HepG2 (cell line): ENCODE measurements around the gene MCU. TPM values are rescaled to one million over a fixed set of nuclear protein-coding genes. Genes with fewer than 3 reads are reported as not detected.

Experiments
- ATAC-seq: fragments of 200-7000 bp; cut with Tn5 transposase; 3 replicates; pipeline ENCODE4 v1.9.1; 2020; ENCODE audit warnings: mild to moderate bottlenecking, moderate library complexity
- BruUV-seq: library from RNA; stranded (reverse); fragments of 400-500 nt; replicated peaks from 2 replicates; lab custom pipeline; 2021; lab: Mats Ljungman, UMichigan
- CTCF ChIA-PET: fragments of 300-600 bp; formaldehyde crosslinking; extraction: SDS; loops from one replicate; lab custom pipeline; 2021; ENCODE audit warnings: low total read pairs, inconsistent platforms, low intra/inter-chr PET ratio; lab: Yijun Ruan, JAX
- POLR2A ChIA-PET: fragments of 350-600 bp; sonication (Branson Sonifier 250); formaldehyde crosslinking; loops from one replicate; lab custom pipeline; 2020; ENCODE audit warnings: antibody characterized with exemption, inconsistent platforms; lab: Yijun Ruan, JAX
- DNase-seq: peaks from one replicate; pipeline ENCODE4 v3.0.0-alpha.2; 2015; ENCODE audit warnings: low spot score
- FAIRE-seq: peaks from 3 replicates; lab custom pipeline; 2011; peaks lifted over from hg19 to GRCh38; lab: Jason Lieb, UNC
- H2AFZ ChIP-seq: one replicate; pipeline ENCODE4 v1.6.1; 2011; ENCODE audit warnings: low read length, inconsistent platforms
- H3K27ac ChIP-seq: fragments of 300-600 bp; 3 replicates; pipeline ENCODE4 v1.8.0; 2011; ENCODE audit warnings: mixed run types, mild to moderate bottlenecking, mixed read lengths, low read length, inconsistent platforms; ENCODE audit not compliant: insufficient read depth; ENCODE audit errors: extremely low read length
- H3K27me3 ChIP-seq, 2 experiments: fragments of 200-600 bp in 1 of 2; 2 replicates in 1 of 2; 3 replicates in 1 of 2; pipeline versions ENCODE4 v1.6.0 to v1.8.0; 2011; ENCODE audit warnings: low read length in 2 of 2, mild to moderate bottlenecking in 2 of 2, moderate library complexity in 2 of 2, inconsistent platforms in 1 of 2; ENCODE audit not compliant: insufficient read depth in 2 of 2, control insufficient read depth in 1 of 2
- H3K36me3 ChIP-seq, 2 experiments: fragments of 200-600 bp in 1 of 2; replicated peaks in 1 of 2; 2 replicates in 1 of 2; 3 replicates in 1 of 2; pipeline versions ENCODE4 v1.5.1 to v1.8.0; 2011; ENCODE audit warnings: low read length in 2 of 2, inconsistent platforms in 1 of 2; ENCODE audit not compliant: insufficient read depth in 2 of 2, control insufficient read depth in 1 of 2
- H3K4me1 ChIP-seq: 2 replicates; pipeline ENCODE4 v1.5.1; 2012; ENCODE audit warnings: low read length, inconsistent platforms; ENCODE audit not compliant: insufficient read depth
- H3K4me2 ChIP-seq: 2 replicates; pipeline ENCODE4 v1.6.0; 2011; ENCODE audit warnings: low read depth, low read length, inconsistent platforms
- H3K4me3 ChIP-seq, 3 experiments: fragments of 200-600 bp in 1 of 3; sonication (generic), shearing (Covaris generic) in 1 of 3; replicated peaks in 1 of 3; 2 replicates each; pipeline ENCODE4 v1.5.1; 2011 to 2016; ENCODE audit warnings: low read length in 3 of 3, inconsistent platforms in 2 of 3, low read depth in 2 of 3, mild to moderate bottlenecking in 2 of 3, control low read depth in 1 of 3, mixed read lengths in 1 of 3; ENCODE audit not compliant: insufficient read depth in 1 of 3
- H3K79me2 ChIP-seq: one replicate; pipeline ENCODE4 v1.6.1; 2011; ENCODE audit warnings: low read length, inconsistent platforms; ENCODE audit not compliant: insufficient read depth
- H3K9ac ChIP-seq: 2 replicates; pipeline ENCODE4 v1.6.0; 2011; ENCODE audit warnings: mild to moderate bottlenecking, low read depth, low read length, inconsistent platforms; ENCODE audit not compliant: insufficient read depth
- H3K9me3 ChIP-seq: 2 replicates; pipeline ENCODE4 v1.5.1; 2012; ENCODE audit warnings: mild to moderate bottlenecking, low read length
- H4K20me1 ChIP-seq: 2 replicates; pipeline ENCODE4 v1.6.0; 2011; ENCODE audit warnings: inconsistent platforms, mild to moderate bottlenecking, low read length, moderate library complexity; ENCODE audit not compliant: insufficient read depth
- BORCS8-MEF2B ChIP-seq: sonication (generic); formaldehyde crosslinking; IDR thresholded peaks from 2 replicates; pipeline ENCODE4 v1.8.0; 2022; ENCODE audit warnings: mild to moderate bottlenecking, missing genetic modification reagents
- FOXO4 ChIP-seq: sonication (generic); formaldehyde crosslinking; conservative IDR thresholded peaks from 2 replicates; pipeline ENCODE4 v1.8.1; 2023; ENCODE audit warnings: missing genetic modification reagents
- GABPB1 ChIP-seq: IDR thresholded peaks from 2 replicates; pipeline ENCODE4 v1.6.1; 2016; ENCODE audit warnings: mild to moderate bottlenecking, missing genetic modification reagents, moderate library complexity, missing compliant biosample characterization
- KDM3A ChIP-seq: IDR thresholded peaks from 2 replicates; pipeline ENCODE4 v1.6.1; 2018; ENCODE audit warnings: low read depth, missing compliant biosample characterization
- SKIL ChIP-seq: sonication (generic); formaldehyde crosslinking; IDR thresholded peaks from 2 replicates; pipeline ENCODE4 v1.8.0; 2022; ENCODE audit warnings: missing genetic modification reagents, mild to moderate bottlenecking, moderate library complexity, borderline replicate concordance
- TFDP2 ChIP-seq: sonication (generic); formaldehyde crosslinking; IDR thresholded peaks from 2 replicates; pipeline ENCODE4 v1.4.0; 2020; ENCODE audit warnings: missing genetic modification reagents
- TOE1 ChIP-seq: sonication (generic); formaldehyde crosslinking; IDR thresholded peaks from 2 replicates; pipeline ENCODE4 v1.4.0; 2020; ENCODE audit warnings: mild to moderate bottlenecking, missing genetic modification reagents
- ZBTB40 ChIP-seq, 2 experiments: fragments of 450-650 bp in 1 of 2; sonication (generic) in 1 of 2; formaldehyde crosslinking in 1 of 2; IDR thresholded peaks; 2 replicates each; pipeline versions ENCODE4 v1.6.1 to v1.8.0; 2016 to 2022; ENCODE audit warnings: antibody characterized with exemption in 1 of 2, mild to moderate bottlenecking in 1 of 2, missing genetic modification reagents in 1 of 2
- ZNF775 ChIP-seq: sonication (generic); formaldehyde crosslinking; IDR thresholded peaks from 2 replicates; pipeline ENCODE4 v1.4.0; 2020; ENCODE audit warnings: missing genetic modification reagents, mild to moderate bottlenecking, moderate library complexity, borderline replicate concordance
- WGBS: methylation state at CpG from one replicate; pipeline ENCODE4 v1.1.6; 2017; ENCODE audit warnings: low lambda C conversion rate; 5-methylcytosine and 5-hydroxymethylcytosine counted together
- in situ Hi-C: cut with HindIII; loops from 2 replicates; pipeline ENCODE4 v1.10.0; 2017; ENCODE audit warnings: low pct_unique_long_range_greater_than_20kb; ENCODE audit not compliant: extremely low pct_ligation_motif_present
- intact Hi-C: fragments of 100-400 bp; cut with micrococcal nuclease; formaldehyde crosslinking; loops from one replicate; pipeline ENCODE4 v1.10.0; 2022; ENCODE audit not compliant: unreplicated experiment
- polyA plus RNA-seq, 8 experiments: library from polyadenylated mRNA; depleted of rRNA in 3 of 8; stranded (reverse) in 7 of 8; unstranded in 1 of 8; fragments of >200 nt; fragmentation: Illumina TruSeq in 4 of 8; extraction: Trizol in 4 of 8; gene quantifications; 2 replicates each; pipeline versions ENCODE4 v1.2.1 to v1.2.3, GENCODE V29; 2011 to 2016; ENCODE audit warnings: low read depth in 4 of 8, missing spikeins in 1 of 8, mixed read lengths in 1 of 8; ENCODE audit not compliant: insufficient read depth in 1 of 8
- total RNA-seq, 5 experiments: library from RNA; depleted of rRNA; stranded (reverse); fragments of >200 nt; fragmentation: Illumina TruSeq; extraction: Trizol; gene quantifications; 2 replicates each; pipeline ENCODE4 v1.2.3, GENCODE V29; 2016; ENCODE audit warnings: low read depth in 1 of 5

Gene MCU
- total and polyA plus RNA-seq, 2 of the 13 experiments (the other 11 are each of a cell fraction or from before 2014, with no cell fraction given): 25.9 to 64.5 TPM

- in situ Hi-C loops (no loop called here), intact Hi-C loops (no loop called here)
- no peaks in the 10 kb centered on the region for H3K9me3 ChIP-seq
- H4K20me1 ChIP-seq: no peaks in the 10 kb centered on the region
- ChIA-PET CTCF (no interaction called here), POLR2A (no interaction called here)
- H3K9ac ChIP-seq: no peak overlapping the region
- H2AFZ ChIP-seq: no peak overlapping the region
- no peaks in the 10 kb centered on the region for H3K27me3 ChIP-seq
- no peak overlapping the region for H3K27ac ChIP-seq
- ATAC-seq (no peak), FAIRE-seq (no peak), DNase-seq (no peak)
- BruUV-seq: no TSS peak
- H3K4me1 ChIP-seq: peaks cover 26% of the 10 kb centered on the region
- no peak overlapping the region for H3K4me2 ChIP-seq
- H3K79me2 ChIP-seq: peaks cover 7% of the 10 kb centered on the region
- H3K4me3 ChIP-seq: no peak overlapping the region
- 97% methylated on average over 3 of the region's 3 CpGs for WGBS
- no peaks in the 10 kb centered on the region for H3K36me3 ChIP-seq
- no peak for TF ChIP-seq FOXO4 (CRISPR knock-in tag)
- TF ChIP-seq BORCS8-MEF2B (CRISPR knock-in tag): no peak
- no peak for TF ChIP-seq TOE1
- TF ChIP-seq ZNF775 (CRISPR knock-in tag): no peak
- no peak for TF ChIP-seq KDM3A
- TF ChIP-seq SKIL (CRISPR knock-in tag): no peak
- no peak for TF ChIP-seq GABPB1 (CRISPR knock-in tag)
- TF ChIP-seq ZBTB40 (IDR thresholded peaks at IDR 0.05): no peak
- TF ChIP-seq ZBTB40 (CRISPR knock-in tag; IDR thresholded peaks at IDR 0.05): no peak
- no peak for TF ChIP-seq TFDP2 (CRISPR knock-in tag)
Measured at GRCh38 chr10:72742092-72742491, 50.1 kb downstream of the MCU start.
